AG04450 (cell line): ENCODE measurements around the gene FAM221B. TPM values are rescaled to one million over a fixed set of nuclear protein-coding genes. Genes with fewer than 3 reads are reported as not detected.

Experiments used
- CTCF ChIA-PET: fragments of 300-600, 350-600 bp; formaldehyde crosslinking; extraction: SDS; loops from one replicate; lab custom pipeline; 2022; ENCODE audit warnings: antibody characterized with exemption, inconsistent platforms; lab: Charles Lee
- POLR2A ChIA-PET: fragments of 350-600 bp; formaldehyde crosslinking; extraction: SDS; loops from one replicate; lab custom pipeline; 2021; ENCODE audit warnings: antibody characterized with exemption, inconsistent platforms; lab: Yijun Ruan, JAX
- DNase-seq: peaks from one replicate; pipeline ENCODE4 v3.0.0-alpha.2; 2011; ENCODE audit warnings: low read depth, low spot score
- H3K27ac ChIP-seq: one replicate; pipeline ENCODE4 v1.5.1; 2012; ENCODE audit warnings: low read depth, low read length, control low read depth
- H3K27me3 ChIP-seq: one replicate; pipeline ENCODE4 v1.6.0; 2012; ENCODE audit warnings: low read length; ENCODE audit not compliant: control insufficient read depth, insufficient read depth
- H3K4me3 ChIP-seq: 2 replicates; pipeline ENCODE4 v1.5.1; 2011; ENCODE audit warnings: mild to moderate bottlenecking, low read depth, low read length, control low read depth
- H3K9me3 ChIP-seq: 2 replicates; pipeline ENCODE4 v1.5.1; 2012; ENCODE audit warnings: low read length; ENCODE audit not compliant: control insufficient read depth, insufficient read depth
- CTCF ChIP-seq: IDR thresholded peaks from 2 replicates; pipeline ENCODE4 v1.5.1; 2011; ENCODE audit warnings: low read depth, low read length, control low read depth, inconsistent platforms
- polyA plus RNA-seq: library from polyadenylated mRNA; depleted of rRNA; stranded (reverse); fragments of >200 nt; gene quantifications from 2 replicates; pipeline ENCODE4 v1.2.3, GENCODE V29; 2011

FAM221B gene
- polyA plus RNA-seq, 1 experiment, result not detected

- Histone ChIP-seq H3K27me3 (peaks cover 4% of the 10 kb centered on the region), H3K27ac (no peak overlapping the region), H3K9me3 (no peaks in the 10 kb centered on the region; the same call in 1 of the 2 replicates), H3K4me3 (no peak overlapping the region)
- ChIA-PET CTCF (interaction anchor here (0.6 to 4.2 kb wide), 32 partner anchors 11 to 706 kb away, joined by 3 to 108 read pairs (median 5); partner anchors contain the start of genes CREB3, HINT2, HRCT1 and SPAG8), POLR2A (interaction anchor here (1.4 kb wide), 1 partner anchor 93 kb away, joined by 3 read pairs; no protein-coding TSS in a partner anchor)
- DNase-seq, result no peak
- no peak for TF ChIP-seq CTCF
These were observed 39.0 kb downstream of the FAM221B start for GRCh38 chr9:35789541-35789940.

GRCh38 chr9:35783418-35783817 lies 45.1 kb downstream of the FAM221B start:
- TF ChIP-seq CTCF, result no peak
- ChIA-PET CTCF (interaction anchor here (1.3 kb wide), 1 partner anchor 99 kb away, joined by 3 read pairs; no protein-coding TSS in a partner anchor), POLR2A (no interaction called here)
- H3K9me3 ChIP-seq, result no peaks in the 10 kb centered on the region
- no peak overlapping the region for H3K27ac ChIP-seq
- DNase-seq, result no peak
- peaks cover 22% of the 10 kb centered on the region for H3K27me3 ChIP-seq
- H3K4me3 ChIP-seq, result no peak overlapping the region

- POLR2A ChIA-PET, result no interaction called here
- no peak overlapping the region for H3K27ac ChIP-seq
- CTCF ChIA-PET, result interaction anchor here (1.5 kb wide), 1 partner anchor 10 kb away, joined by 9 read pairs; no protein-coding TSS in a partner anchor
- H3K27me3 ChIP-seq, result peaks cover 23% of the 10 kb centered on the region
- DNase-seq, result no peak
- no peak for TF ChIP-seq CTCF
- no peaks in the 10 kb centered on the region for H3K9me3 ChIP-seq
- H3K4me3 ChIP-seq, result no peak overlapping the region
These were observed 47.5 kb downstream of the FAM221B start for GRCh38 chr9:35781066-35781465.

- CTCF ChIA-PET, result interaction anchor here (0.5 to 2.2 kb wide), 5 partner anchors 10 to 125 kb away, joined by 3 to 9 read pairs (median 8); no protein-coding TSS in a partner anchor
- Histone ChIP-seq H3K4me3 (no peak overlapping the region), H3K27ac (no peak overlapping the region), H3K27me3 (peaks cover 16% of the 10 kb centered on the region), H3K9me3 (no peaks in the 10 kb centered on the region)
- no peak for DNase-seq
- no peak for TF ChIP-seq CTCF
- POLR2A ChIA-PET, result no interaction called here
These were observed 50.0 kb downstream of the FAM221B start for GRCh38 chr9:35778496-35778895.

- no peak for TF ChIP-seq CTCF
- Histone ChIP-seq H3K27me3 (peaks cover 14% of the 10 kb centered on the region), H3K4me3 (no peak overlapping the region), H3K27ac (no peak overlapping the region), H3K9me3 (no peaks in the 10 kb centered on the region)
- DNase-seq, result no peak
- ChIA-PET CTCF (interaction anchor here (0.6 to 1.1 kb wide), 4 partner anchors 14 to 106 kb away, joined by 3 to 9 read pairs (median 4); partner anchors contain the start of gene HINT2), POLR2A (no interaction called here)
These were observed 52.5 kb downstream of the FAM221B start for GRCh38 chr9:35776018-35776417.
